Dermis microvascular lymphatic vessel endothelial cell (primary cell): ENCODE results near the gene RELN. TPM values are rescaled to one million over a fixed set of nuclear protein-coding genes. Genes with fewer than 3 reads are reported as not detected.
"Not testable (repeated sequence)": the region's sequence is repeated elsewhere in the genome, so short reads cannot be mapped to it uniquely, and the experiment has no call there.

Experiments
- DNase-seq, 2 donors: peaks; one replicate each; pipeline versions ENCODE4 v3.0.0 to v3.0.0-alpha.2; 2010; ENCODE audit warnings: low read depth in 2 of 2
- total RNA-seq: library from RNA; depleted of rRNA; stranded (reverse); fragments of >200 nt; gene quantifications from 2 replicates; pipeline ENCODE4 v1.2.1, GENCODE V29; 2014

The RELN gene
- total RNA-seq, 1 donor from 2014 or later = 413 TPM

- DNase-seq = no peak
Measured at GRCh38 chr7:103521937-103522336, 467.5 kb downstream of the RELN start.

GRCh38 chr7:103504505-103505135 lies 484.8 kb downstream of the RELN start:
- DNase-seq = no peak

DNA sequence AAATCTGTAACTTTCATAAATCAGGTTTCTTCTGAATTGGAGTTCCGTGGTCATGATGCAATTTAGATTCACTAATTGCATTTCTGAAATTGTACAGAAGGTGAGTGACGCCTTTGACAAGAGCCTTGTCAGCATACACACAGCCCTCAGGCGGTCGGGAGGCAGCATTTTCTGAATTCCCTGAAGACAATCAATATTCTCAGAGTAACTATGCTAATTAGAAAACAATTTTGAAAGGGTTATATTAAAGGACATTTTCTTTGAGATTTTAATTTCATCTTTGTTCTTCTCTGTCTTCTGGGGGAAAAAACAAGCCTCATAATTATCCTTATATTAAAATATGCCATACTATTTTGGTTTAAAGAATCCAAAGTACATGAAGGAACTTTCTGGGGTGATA lies 488.3 kb downstream of the RELN start:
- no peak for DNase-seq

DNA sequence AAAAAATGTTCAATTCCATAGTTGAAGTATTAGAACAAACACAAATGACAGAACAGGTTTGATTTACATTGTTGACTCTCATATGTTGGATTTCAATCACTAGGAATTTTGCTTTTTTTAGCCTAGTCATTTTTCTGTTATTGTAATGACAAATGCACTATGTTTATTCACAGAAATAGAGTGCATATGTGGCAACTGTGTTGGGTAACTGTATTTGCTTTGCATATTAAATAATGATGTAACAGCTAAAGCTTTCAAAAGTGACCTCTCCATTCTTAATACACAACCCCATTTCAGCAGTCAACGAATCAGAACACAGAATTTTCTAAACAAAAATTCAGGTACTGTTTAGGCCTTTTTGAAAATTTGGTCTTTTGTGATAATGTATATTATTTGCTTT lies 489.5 kb downstream of the RELN start:
- no peak for DNase-seq

GRCh38 chr7:103487419-103487818 lies 502.0 kb downstream of the RELN start:
- DNase-seq = no peak

GRCh38 chr7:103486873-103487272 lies 502.6 kb downstream of the RELN start:
- DNase-seq = not testable (repeated sequence)

- no peak for DNase-seq
Measured at GRCh38 chr7:103480771-103481170, 508.7 kb downstream of the RELN start.

DNA sequence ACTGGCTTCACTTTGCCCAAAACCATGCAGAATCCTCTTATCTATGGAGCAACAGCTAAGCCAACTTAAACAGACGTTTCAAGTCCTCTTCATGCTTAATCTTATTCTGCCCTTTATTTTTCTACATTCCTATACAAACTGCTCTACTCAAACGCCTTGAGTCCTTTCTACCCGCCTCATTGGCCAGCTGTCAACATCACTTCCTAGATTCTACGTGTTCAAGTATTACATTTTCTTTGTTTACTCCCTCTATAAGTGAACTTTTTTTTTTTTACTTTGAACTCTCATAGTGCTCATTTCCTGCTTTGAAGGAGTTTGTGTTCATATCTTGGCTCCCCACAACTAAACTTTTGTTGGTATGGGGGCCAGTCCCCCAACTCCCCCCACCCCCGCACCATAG lies 514.5 kb downstream of the RELN start:
- DNase-seq = no peak

DNA sequence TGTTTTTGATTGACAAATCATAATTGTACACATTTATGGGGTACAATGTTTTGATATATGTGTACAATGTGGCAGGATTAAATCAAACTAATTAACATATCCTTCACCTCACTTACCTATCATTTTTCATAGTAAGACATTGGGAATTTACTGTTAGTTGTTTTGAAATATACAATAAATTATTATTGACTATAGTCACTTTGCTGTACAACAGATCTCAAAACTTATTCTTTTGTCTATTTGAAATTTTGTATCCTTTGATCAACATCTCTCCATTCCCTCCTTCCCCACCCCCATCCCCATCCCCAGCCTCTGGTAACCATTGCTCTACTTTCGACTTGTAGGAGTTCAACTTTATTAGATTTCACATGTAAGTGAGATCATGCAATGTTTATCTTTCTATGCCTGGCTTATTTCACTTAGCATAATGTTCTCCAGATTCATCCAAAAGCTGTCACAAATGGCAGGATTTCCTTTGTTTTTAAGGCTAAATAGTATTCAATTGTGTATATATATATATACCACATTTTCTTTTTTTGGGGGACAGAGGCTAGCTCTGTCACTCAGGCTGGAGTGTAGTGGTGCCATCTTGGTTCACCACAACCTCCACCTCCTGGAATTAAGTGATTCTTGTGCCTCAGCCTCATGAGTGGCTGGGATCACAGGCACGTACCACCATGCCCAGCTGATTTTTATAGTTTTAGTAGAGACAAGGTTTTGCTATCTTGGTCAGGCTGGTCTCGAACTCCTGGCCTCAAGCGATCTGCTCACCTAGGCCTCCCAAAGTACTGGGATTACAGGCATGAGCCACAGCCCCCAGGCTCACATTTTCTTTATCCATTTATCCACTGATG lies 520.1 kb downstream of the RELN start:
- no peak for DNase-seq

DNA sequence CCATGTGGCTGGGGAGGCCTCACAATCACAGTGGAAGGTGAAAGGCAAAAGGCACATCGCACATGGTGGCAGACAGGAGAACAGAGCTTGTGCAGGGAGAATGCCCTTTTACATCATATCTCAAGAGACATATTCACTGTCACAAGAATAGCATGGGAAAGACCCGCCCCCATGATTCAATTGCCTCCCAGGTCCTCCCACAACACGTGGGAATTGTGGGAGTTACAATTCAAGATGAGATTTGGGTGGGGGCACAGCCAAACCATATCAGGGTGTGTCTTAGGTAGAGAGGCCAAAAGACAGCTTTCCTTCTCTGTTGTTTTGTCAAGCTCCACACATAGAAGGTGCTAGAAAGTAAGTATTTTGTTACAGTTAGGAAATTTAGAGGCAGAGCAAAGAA lies 522.6 kb downstream of the RELN start:
- DNase-seq = no peak

GRCh38 chr7:103462358-103462757 lies 527.1 kb downstream of the RELN start:
- DNase-seq = no peak

DNA sequence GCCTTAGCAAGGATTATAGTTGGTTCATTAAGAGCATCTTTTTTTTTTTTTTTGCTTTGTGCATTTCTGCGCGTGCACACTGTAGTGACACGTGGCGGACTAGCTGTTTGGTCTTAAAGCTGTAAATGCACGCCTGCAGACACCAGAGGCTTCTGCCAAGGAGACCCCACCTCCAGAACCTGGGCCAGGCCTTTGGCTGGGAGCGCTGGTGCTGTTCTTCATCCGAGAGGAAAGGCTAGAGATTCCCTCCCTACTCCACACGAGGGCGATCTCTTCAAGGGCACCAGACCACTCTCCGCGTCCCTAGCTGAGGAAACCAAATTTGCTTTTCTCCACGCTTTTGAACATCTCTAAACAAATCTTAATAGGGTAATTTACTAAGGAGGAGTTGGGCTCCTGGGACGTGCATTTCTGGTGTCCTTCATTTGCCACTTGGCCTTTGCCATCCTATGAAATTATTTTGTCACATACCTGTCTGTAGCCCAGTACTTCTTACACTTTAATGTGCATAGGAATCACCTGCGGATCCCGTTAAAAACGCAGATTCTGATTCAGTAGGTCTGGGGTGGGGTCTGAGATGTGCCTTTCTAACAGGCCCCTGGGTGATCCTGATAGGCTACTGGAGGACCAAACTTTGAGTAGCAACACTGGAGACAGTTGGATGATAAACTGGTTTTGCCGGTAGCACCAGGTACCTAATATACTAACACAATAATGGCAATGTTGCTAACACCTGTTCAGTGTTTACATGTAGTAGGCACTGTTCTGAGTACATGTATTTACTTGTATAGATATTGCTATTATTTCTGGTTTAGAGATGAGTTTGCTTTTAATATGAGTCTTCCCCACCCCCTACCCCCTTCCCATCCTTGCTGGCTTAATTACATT lies 542.1 kb downstream of the RELN start:
- peak; percentile 32 to 66 for DNase-seq

GRCh38 chr7:103446049-103446520 lies 543.4 kb downstream of the RELN start, which contains the start of gene SLC26A5:
SLC26A5 (minus strand) TSS chr7:103446207; CDS start chr7:103421514, 24,693 bp downstream.
- peak in 1 of 2 donors; percentile 22 for DNase-seq

- DNase-seq = no peak
Measured at GRCh38 chr7:103445228-103446048, 544.0 kb downstream of the RELN start.

GRCh38 chr7:103439661-103440060 lies 549.8 kb downstream of the RELN start:
- no peak for DNase-seq

- DNase-seq = no peak
Measured at GRCh38 chr7:103437623-103438022, 551.8 kb downstream of the RELN start.

DNA sequence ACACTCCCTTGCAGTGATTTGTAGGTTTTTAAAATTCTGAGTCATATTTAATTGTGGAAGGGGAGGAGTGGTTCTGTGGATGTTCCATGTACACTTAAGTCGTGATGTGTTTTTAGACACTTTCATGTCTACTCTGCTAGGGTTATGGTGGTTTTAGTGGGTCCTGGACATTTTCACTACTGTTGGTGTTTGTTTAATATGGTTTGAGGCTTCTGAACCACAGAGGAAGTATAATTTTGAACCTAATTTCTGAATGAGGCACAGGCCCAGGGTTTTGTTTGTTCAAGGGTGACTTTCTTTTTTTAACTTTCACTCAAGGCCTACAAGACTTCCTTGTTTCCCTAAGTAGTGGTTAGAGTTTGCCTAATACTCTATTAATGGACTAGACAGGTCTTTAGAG lies 556.7 kb downstream of the RELN start:
- no peak for DNase-seq

- DNase-seq = no peak
Measured at GRCh38 chr7:103425177-103425576, 564.3 kb downstream of the RELN start.

GRCh38 chr7:103423467-103424179 lies 565.8 kb downstream of the RELN start:
- DNase-seq = no peak
